ENCODE results near the gene TMEM62.

DNA sequence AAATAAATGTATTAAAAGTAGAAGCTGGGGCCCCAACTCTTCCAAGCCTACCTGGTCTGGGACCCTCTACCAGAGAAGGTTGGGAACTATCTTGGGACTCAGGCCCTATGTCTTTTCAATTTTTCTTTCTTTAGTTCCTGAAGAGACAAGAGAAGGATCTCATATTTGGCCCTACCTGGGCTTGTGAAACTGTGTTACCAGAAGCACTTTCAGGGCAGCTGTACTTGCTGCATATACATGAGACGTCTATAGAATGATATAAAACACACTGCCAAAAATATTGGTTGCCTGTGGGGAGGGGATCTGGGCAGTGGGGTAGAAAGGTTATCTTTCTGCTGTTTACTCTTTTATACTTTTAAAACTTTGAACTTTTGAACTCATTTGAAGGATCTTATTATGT is 88.0 kb downstream of the TMEM62 start:
- TF ChIP-seq EZH2 (IDR thresholded peaks at IDR 0.05; ENCODE audit: borderline replicate concordance) = no peak
- TF ChIP-seq, protein P1, sequence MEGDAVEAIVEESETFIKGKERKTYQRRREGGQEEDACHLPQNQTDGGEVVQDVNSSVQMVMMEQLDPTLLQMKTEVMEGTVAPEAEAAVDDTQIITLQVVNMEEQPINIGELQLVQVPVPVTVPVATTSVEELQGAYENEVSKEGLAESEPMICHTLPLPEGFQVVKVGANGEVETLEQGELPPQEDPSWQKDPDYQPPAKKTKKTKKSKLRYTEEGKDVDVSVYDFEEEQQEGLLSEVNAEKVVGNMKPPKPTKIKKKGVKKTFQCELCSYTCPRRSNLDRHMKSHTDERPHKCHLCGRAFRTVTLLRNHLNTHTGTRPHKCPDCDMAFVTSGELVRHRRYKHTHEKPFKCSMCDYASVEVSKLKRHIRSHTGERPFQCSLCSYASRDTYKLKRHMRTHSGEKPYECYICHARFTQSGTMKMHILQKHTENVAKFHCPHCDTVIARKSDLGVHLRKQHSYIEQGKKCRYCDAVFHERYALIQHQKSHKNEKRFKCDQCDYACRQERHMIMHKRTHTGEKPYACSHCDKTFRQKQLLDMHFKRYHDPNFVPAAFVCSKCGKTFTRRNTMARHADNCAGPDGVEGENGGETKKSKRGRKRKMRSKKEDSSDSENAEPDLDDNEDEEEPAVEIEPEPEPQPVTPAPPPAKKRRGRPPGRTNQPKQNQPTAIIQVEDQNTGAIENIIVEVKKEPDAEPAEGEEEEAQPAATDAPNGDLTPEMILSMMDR (IDR thresholded peaks at IDR 0.05; ENCODE audit: poor library complexity) = no peak
- TF ChIP-seq EZH2phosphoT487 (IDR thresholded peaks at IDR 0.05; ENCODE audit: low read depth, severe bottlenecking, unreplicated experiment) = no peak

Data from hepatocyte (in vitro differentiated cells).